PC-3 (cell line): ENCODE results near the gene GALNT14. TPM values are rescaled to one million over a fixed set of nuclear protein-coding genes. Genes with fewer than 3 reads are reported as not detected.

Source experiments
- ATAC-seq: fragments of 200-7000 bp; cut with Tn5 transposase; 2 replicates; pipeline ENCODE4 v1.9.1; 2020; ENCODE audit warnings: mild to moderate bottlenecking, moderate library complexity
- BruUV-seq: library from RNA; stranded (reverse); fragments of 400-500 nt; replicated peaks from 2 replicates; lab custom pipeline; 2021; lab: Mats Ljungman, UMichigan
- CTCF ChIA-PET: fragments of 300-600 bp; sonication (Branson Sonifier 250); formaldehyde crosslinking; loops from one replicate; lab custom pipeline; 2022; ENCODE audit warnings: antibody characterized with exemption; lab: Charles Lee
- POLR2A ChIA-PET: fragments of 300-600 bp; sonication (Branson Sonifier 250); formaldehyde crosslinking; loops from one replicate; lab custom pipeline; 2022; ENCODE audit warnings: antibody characterized with exemption; ENCODE audit not compliant: unreplicated experiment; lab: Charles Lee
- DNase-seq: peaks from one replicate; pipeline ENCODE4 v3.0.0-alpha.2; 2015
- H2AFZ ChIP-seq: fragments of 300-600 bp; sonication (generic); 2 replicates; pipeline ENCODE4 v1.6.0; 2016; ENCODE audit warnings: antibody characterized with exemption, low read length
- H3F3A ChIP-seq: fragments of 300-600 bp; sonication (generic); one replicate; pipeline ENCODE4 v1.6.0; 2017; ENCODE audit warnings: antibody characterized with exemption, low read length, control low read depth, mild to moderate bottlenecking; ENCODE audit not compliant: unreplicated experiment
- H3K27ac ChIP-seq: fragments of 300-600 bp; sonication (generic); 2 replicates; pipeline ENCODE4 v1.5.1; 2016; ENCODE audit warnings: mild to moderate bottlenecking, low read length
- H3K27me3 ChIP-seq: fragments of 300-600 bp; sonication (generic); 2 replicates; pipeline ENCODE4 v1.6.1; 2016; ENCODE audit warnings: low read length, mixed read lengths
- H3K36me3 ChIP-seq: fragments of 300-600 bp; sonication (generic); 2 replicates; pipeline ENCODE4 v1.6.1; 2016; ENCODE audit warnings: low read depth, mixed run types, low read length, mixed read lengths
- H3K4me1 ChIP-seq: fragments of 300-600 bp; sonication (generic); 2 replicates; pipeline ENCODE4 v1.5.1; 2016; ENCODE audit warnings: low read length; ENCODE audit not compliant: insufficient read depth
- H3K4me2 ChIP-seq: fragments of 300-600 bp; sonication (generic); 2 replicates; pipeline ENCODE4 v1.6.0; 2016; ENCODE audit warnings: low read length
- H3K4me3 ChIP-seq: fragments of 300-600 bp; sonication (generic); 2 replicates; pipeline ENCODE4 v1.5.1; 2016; ENCODE audit warnings: mild to moderate bottlenecking, low read length, mixed read lengths
- H3K79me2 ChIP-seq: fragments of 300-600 bp; sonication (generic); 2 replicates; pipeline ENCODE4 v1.6.1; 2017; ENCODE audit warnings: low read length, mixed read lengths
- H3K9ac ChIP-seq: fragments of 300-600 bp; sonication (generic); 2 replicates; pipeline ENCODE4 v1.6.0; 2016; ENCODE audit warnings: mild to moderate bottlenecking, low read length
- H3K9me2 ChIP-seq: fragments of 300-600 bp; sonication (generic); replicated peaks from 2 replicates; pipeline ENCODE4 v1.6.1; 2016; ENCODE audit warnings: mixed run types, low read length, mixed read lengths
- H3K9me3 ChIP-seq: fragments of 300-600 bp; sonication (generic); 2 replicates; pipeline ENCODE4 v1.6.1; 2016; ENCODE audit warnings: low read length, mixed read lengths
- H4K20me1 ChIP-seq: fragments of 300-600 bp; sonication (generic); 2 replicates; pipeline ENCODE4 v1.6.1; 2016; ENCODE audit warnings: low read length, mixed read lengths
- EZH2 ChIP-seq: fragments of 300-600 bp; sonication (generic); IDR thresholded peaks from one replicate; pipeline ENCODE4 v1.6.1; 2017; ENCODE audit warnings: antibody characterized with exemption, mild to moderate bottlenecking, low read length; ENCODE audit not compliant: unreplicated experiment
- EZH2phosphoT487 ChIP-seq: fragments of 300-600 bp; sonication (generic); IDR thresholded peaks from 2 replicates; pipeline ENCODE4 v1.6.1; 2018; ENCODE audit warnings: mild to moderate bottlenecking, antibody characterized with exemption, low read length, borderline replicate concordance
- intact Hi-C: fragments of 100-400 bp; cut with micrococcal nuclease; formaldehyde crosslinking; loops from 2 replicates; pipeline ENCODE4 v1.9.0; 2023
- total RNA-seq: library from RNA; depleted of rRNA; stranded (reverse); fragments of >200 nt; gene quantifications from 2 replicates; pipeline ENCODE4 v1.2.3, GENCODE V29; 2014
- TF ChIP-seq, protein P1 (sequence below): fragments of 300-600 bp; sonication (generic); conservative IDR thresholded peaks from 2 replicates; pipeline ENCODE4 v1.5.1; 2017; ENCODE audit warnings: antibody characterized with exemption, low read depth, mild to moderate bottlenecking, low read length

GALNT14 gene
- total RNA-seq, 1 experiment from 2014 or later = 10.2 TPM

DNA sequence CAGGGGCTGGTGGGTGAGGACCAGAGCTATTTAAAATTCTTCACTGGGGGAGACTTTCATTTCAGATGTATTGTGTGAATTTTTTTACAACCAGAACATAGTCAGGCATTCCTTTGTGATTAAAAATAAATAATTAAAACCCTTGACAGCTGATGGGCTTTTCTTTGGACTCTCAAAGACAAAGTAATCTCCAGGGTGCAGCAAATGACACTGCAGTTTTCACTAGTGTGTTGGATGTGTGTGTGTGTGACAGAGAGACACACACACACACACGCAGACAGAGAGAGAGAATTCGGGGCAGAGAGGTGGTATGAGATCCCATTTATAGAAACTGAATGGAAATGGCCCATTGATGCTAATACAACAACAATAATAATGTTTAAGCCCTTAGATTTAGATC, 10.3 kb upstream of the GALNT14 start:
- H3K27me3 ChIP-seq = peaks cover 47% of the 10 kb centered on the region; the same call in 1 of the 2 replicates
- no peaks in the 10 kb centered on the region for H3K79me2 ChIP-seq
- POLR2A ChIA-PET = no interaction called here
- DNase-seq = no peak
- CTCF ChIA-PET = no interaction called here
- TF ChIP-seq, protein P1, sequence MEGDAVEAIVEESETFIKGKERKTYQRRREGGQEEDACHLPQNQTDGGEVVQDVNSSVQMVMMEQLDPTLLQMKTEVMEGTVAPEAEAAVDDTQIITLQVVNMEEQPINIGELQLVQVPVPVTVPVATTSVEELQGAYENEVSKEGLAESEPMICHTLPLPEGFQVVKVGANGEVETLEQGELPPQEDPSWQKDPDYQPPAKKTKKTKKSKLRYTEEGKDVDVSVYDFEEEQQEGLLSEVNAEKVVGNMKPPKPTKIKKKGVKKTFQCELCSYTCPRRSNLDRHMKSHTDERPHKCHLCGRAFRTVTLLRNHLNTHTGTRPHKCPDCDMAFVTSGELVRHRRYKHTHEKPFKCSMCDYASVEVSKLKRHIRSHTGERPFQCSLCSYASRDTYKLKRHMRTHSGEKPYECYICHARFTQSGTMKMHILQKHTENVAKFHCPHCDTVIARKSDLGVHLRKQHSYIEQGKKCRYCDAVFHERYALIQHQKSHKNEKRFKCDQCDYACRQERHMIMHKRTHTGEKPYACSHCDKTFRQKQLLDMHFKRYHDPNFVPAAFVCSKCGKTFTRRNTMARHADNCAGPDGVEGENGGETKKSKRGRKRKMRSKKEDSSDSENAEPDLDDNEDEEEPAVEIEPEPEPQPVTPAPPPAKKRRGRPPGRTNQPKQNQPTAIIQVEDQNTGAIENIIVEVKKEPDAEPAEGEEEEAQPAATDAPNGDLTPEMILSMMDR = no peak
- TF ChIP-seq EZH2 (no peak), EZH2phosphoT487 (no peak)
- H3K9me2 ChIP-seq = no peaks in the 10 kb centered on the region
- no peak overlapping the region for H3K27ac ChIP-seq
- no peak for ATAC-seq
- H4K20me1 ChIP-seq = no peaks in the 10 kb centered on the region
- no peaks in the 10 kb centered on the region for H3K9me3 ChIP-seq
- H3K9ac ChIP-seq = no peak overlapping the region
- H3K4me1 ChIP-seq = no peaks in the 10 kb centered on the region
- BruUV-seq = no TSS peak
- no peak overlapping the region for H3K4me2 ChIP-seq
- no peak overlapping the region for H3K4me3 ChIP-seq
- H2AFZ ChIP-seq = no peak overlapping the region
- no peaks in the 10 kb centered on the region for H3F3A ChIP-seq
- H3K36me3 ChIP-seq = no peaks in the 10 kb centered on the region
- intact Hi-C loops = no loop called here

DNA sequence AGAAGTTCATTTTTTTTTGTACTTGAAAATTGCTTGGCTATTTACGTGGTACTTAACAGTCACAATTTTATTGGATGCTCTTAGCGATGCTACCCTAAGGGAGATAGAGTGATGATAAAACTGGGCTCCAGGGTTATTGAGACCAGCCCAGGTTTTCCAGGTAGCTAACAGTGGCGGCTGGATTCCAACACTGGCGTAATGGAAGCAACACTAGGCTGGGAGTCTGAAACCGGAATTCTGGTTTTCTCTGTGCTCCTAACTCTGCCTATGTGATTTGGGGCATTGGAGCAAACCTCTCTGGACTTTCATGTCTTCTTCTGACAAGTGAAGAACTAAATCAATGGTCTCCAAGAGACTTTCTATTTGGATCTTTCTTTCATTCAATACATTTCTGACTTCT, 9.4 kb upstream of the GALNT14 start:
- no peaks in the 10 kb centered on the region for H3F3A ChIP-seq
- H3K9me3 ChIP-seq = no peaks in the 10 kb centered on the region
- H3K27me3 ChIP-seq = peaks cover 40% of the 10 kb centered on the region; the same call in 1 of the 2 replicates
- no peak overlapping the region for H3K4me3 ChIP-seq
- ChIA-PET POLR2A (no interaction called here), CTCF (no interaction called here)
- no peak overlapping the region for H2AFZ ChIP-seq
- intact Hi-C loops = no loop called here
- H4K20me1 ChIP-seq = no peaks in the 10 kb centered on the region
- no peak overlapping the region for H3K9ac ChIP-seq
- no peak for DNase-seq
- no peak for ATAC-seq
- H3K4me2 ChIP-seq = no peak overlapping the region
- H3K4me1 ChIP-seq = no peaks in the 10 kb centered on the region
- H3K9me2 ChIP-seq = no peaks in the 10 kb centered on the region
- no peaks in the 10 kb centered on the region for H3K36me3 ChIP-seq
- TF ChIP-seq EZH2 (no peak), EZH2phosphoT487 (no peak)
- TF ChIP-seq, protein P1 = no peak
- BruUV-seq = no TSS peak
- H3K27ac ChIP-seq = no peak overlapping the region
- no peaks in the 10 kb centered on the region for H3K79me2 ChIP-seq

DNA sequence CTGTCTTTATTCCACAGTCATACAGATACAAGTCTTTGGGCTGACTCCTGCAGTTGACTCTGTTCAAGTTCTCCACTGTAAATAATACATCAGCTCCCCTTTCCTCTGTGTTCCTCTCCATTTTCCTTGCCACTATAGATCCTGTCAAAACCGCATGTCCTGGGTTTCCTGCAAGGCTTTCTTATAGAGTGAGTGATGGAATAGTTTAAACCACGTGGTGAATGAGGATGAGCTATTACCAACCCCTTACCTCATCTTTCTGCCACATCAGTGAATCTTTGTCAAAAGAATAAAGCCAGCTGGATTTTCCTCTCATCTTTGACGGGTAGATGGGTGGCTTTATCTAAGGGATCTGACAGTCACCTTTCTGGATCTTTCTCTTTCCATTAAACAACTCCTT, 3.9 kb upstream of the GALNT14 start:
- BruUV-seq = no TSS peak

More for the DNA sequence above, 3.9 kb upstream of the GALNT14 start:
- H3K4me2 ChIP-seq = no peak overlapping the region
- no peak for DNase-seq
- CTCF ChIA-PET = no interaction called here
- H3K79me2 ChIP-seq = no peaks in the 10 kb centered on the region
- no peaks in the 10 kb centered on the region for H3F3A ChIP-seq
- intact Hi-C loops = no loop called here
- no peak overlapping the region for H3K27ac ChIP-seq
- no peaks in the 10 kb centered on the region for H3K36me3 ChIP-seq
- H3K4me1 ChIP-seq = peaks cover 3% of the 10 kb centered on the region; the same call in 1 of the 2 replicates
- H3K9me3 ChIP-seq = no peaks in the 10 kb centered on the region
- ATAC-seq = no peak
- H3K9me2 ChIP-seq = no peaks in the 10 kb centered on the region
- no peak for TF ChIP-seq EZH2phosphoT487
- TF ChIP-seq, protein P1 = no peak
- no peak for TF ChIP-seq EZH2
- H3K9ac ChIP-seq = no peak overlapping the region
- POLR2A ChIA-PET = no interaction called here
- no peaks in the 10 kb centered on the region for H4K20me1 ChIP-seq
- H3K27me3 ChIP-seq = peaks cover 49% of the 10 kb centered on the region
- H3K4me3 ChIP-seq = no peak overlapping the region
- no peak overlapping the region for H2AFZ ChIP-seq
